Right cardiac atrium (tissue), 5 donors: ENCODE results near the gene PFKL. TPM values are rescaled to one million over a fixed set of nuclear protein-coding genes. Genes with fewer than 3 reads are reported as not detected.
"Not testable (repeated sequence)": the region's sequence is repeated elsewhere in the genome, so short reads cannot be mapped to it uniquely, and the experiment has no call there.

Source experiments
- ATAC-seq, 2 donors: fragments of 200-7000 bp; cut with Tn5 transposase; one replicate each; pipeline versions ENCODE4 v1.8.0 to v1.9.1; 2020; ENCODE audit warnings: moderate library complexity in 2 of 2, mild to moderate bottlenecking in 1 of 2
- DNase-seq, 3 donors: peaks; one replicate each; pipeline ENCODE4 v3.0.0-alpha.2; 2020
- H3K27ac ChIP-seq: one replicate; pipeline ENCODE4 v1.5.1; 2013; ENCODE audit warnings: mild to moderate bottlenecking, low read length, control low read depth, moderate library complexity
- H3K27me3 ChIP-seq: one replicate; pipeline ENCODE4 v1.6.1; 2013; ENCODE audit not compliant: control insufficient read depth, insufficient read depth
- H3K4me1 ChIP-seq: one replicate; pipeline ENCODE4 v1.6.1; 2013; ENCODE audit warnings: low read length; ENCODE audit not compliant: control insufficient read depth, insufficient read depth
- H3K4me3 ChIP-seq: one replicate; pipeline ENCODE4 v1.5.1; 2013; ENCODE audit warnings: low read length, control low read depth
- H3K9me3 ChIP-seq: one replicate; pipeline ENCODE4 v1.6.1; 2013; ENCODE audit warnings: low read length; ENCODE audit not compliant: control insufficient read depth
- WGBS: extraction: QIAGEN DNeasy Blood & Tissue Kit; methylation state at CpG from one replicate; pipeline ENCODE4 v1.1.7; 2013; 5-methylcytosine and 5-hydroxymethylcytosine counted together
- intact Hi-C, 4 donors: fragments of 100-400 bp; cut with DNase I; formaldehyde crosslinking; loops; one replicate each; pipeline versions ENCODE4 v1.11.0 to v1.14.0; 2022 to 2023
- polyA plus RNA-seq: library from polyadenylated mRNA; stranded (reverse); fragments of 200-250 nt; gene quantifications from one replicate; pipeline ENCODE4 v1.2.3, GENCODE V29; 2013
- total RNA-seq, 4 donors: library from RNA; stranded (reverse); fragmentation: NEBNext Ultra II Directional; extraction: Animal tissue kit (Norgen Biotek cat#: 25700); gene quantifications; one replicate each; pipeline ENCODE4 v1.2.1, GENCODE V29; 2021
- donor health status: healthy with polysubstance abuse.
- donor health status: DM: no; HTN: yes; CAD: no.
- donor health status: DM: no; HTN: no; CAD: no.
- donor health status: DM: no; HTN: yes; CAD: no; lungs with severe emphysema.
- donor health status: DM: yes; HTN: yes; CAD: no.

The PFKL gene
- total and polyA plus RNA-seq, 5 donors: 42.8 to 54.9 (median 48.2) TPM

DNA sequence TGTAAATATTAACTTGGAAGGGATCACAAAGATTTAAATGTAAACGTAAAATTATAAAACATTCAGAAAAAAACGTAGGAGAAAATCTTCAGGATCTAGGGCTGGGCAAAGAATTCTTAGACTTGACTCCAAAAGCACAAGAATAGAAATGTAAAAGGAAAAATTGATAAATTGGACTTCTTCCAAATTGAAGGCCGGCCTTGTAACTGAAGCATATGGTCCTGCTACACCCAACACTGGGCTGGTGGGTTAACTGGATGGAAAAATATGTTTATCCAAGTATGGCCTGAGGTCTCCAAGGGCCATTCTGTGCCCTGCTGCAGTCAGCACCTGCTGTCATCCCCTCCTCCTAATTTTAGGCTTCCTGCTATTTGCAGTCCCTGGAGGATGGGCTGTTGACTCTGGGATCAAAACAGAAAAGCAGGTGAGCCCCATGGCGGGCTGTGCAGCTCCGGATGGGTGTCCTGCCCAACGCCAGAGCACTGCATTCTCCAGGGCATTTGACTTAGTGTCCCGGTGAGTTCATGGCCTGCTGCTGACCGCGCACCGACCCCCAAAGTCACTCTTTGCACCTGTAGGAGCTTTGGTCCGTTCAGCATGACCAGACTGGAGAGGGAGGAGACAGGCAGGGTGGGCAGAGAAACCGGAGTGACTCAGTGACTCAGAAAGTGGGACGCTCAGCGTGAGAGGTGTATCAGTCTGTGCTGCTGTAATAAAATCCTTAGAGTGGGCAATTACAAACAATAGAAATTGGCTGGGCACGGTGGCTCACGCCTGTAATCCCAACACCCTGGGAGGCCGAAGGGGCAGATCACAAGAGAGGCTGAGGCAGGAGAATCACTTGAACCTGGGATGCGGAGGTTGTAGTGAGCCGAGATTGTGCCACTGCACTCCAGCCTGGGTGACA is 20.2 kb upstream of the PFKL start:
- Histone ChIP-seq H3K27ac (no peak overlapping the region), H3K4me1 (no peaks in the 10 kb centered on the region), H3K4me3 (no peak overlapping the region), H3K9me3 (no peaks in the 10 kb centered on the region), H3K27me3 (no peaks in the 10 kb centered on the region)
- 86% methylated on average over 19 of the region's 19 CpGs for WGBS
- ATAC-seq (no peak), DNase-seq (peak in 2 of 3 donors; percentile 15 to 27)
- intact Hi-C loops: no loop called here

- no peak overlapping the region for H3K4me3 ChIP-seq
- intact Hi-C loops: no loop called here
- ATAC-seq: no peak
- H3K9me3 ChIP-seq: no peaks in the 10 kb centered on the region
- 91% methylated on average over 9 of the region's 9 CpGs for WGBS
- H3K27ac ChIP-seq: no peak overlapping the region
- no peaks in the 10 kb centered on the region for H3K27me3 ChIP-seq
- no peak for DNase-seq
- H3K4me1 ChIP-seq: no peaks in the 10 kb centered on the region
Observed at GRCh38 chr21:44281801-44282200, 18.1 kb upstream of the PFKL start.

- Histone ChIP-seq H3K4me1 (no peaks in the 10 kb centered on the region), H3K27ac (no peak overlapping the region), H3K9me3 (no peaks in the 10 kb centered on the region), H3K4me3 (no peak overlapping the region), H3K27me3 (no peaks in the 10 kb centered on the region)
- intact Hi-C loops: no loop called here
- no peak for ATAC-seq
- peak in 1 of 3 donors; percentile 22 for DNase-seq
- 92% methylated on average over 9 of the region's 9 CpGs for WGBS
Observed at GRCh38 chr21:44282370-44282769, 17.5 kb upstream of the PFKL start.

DNA sequence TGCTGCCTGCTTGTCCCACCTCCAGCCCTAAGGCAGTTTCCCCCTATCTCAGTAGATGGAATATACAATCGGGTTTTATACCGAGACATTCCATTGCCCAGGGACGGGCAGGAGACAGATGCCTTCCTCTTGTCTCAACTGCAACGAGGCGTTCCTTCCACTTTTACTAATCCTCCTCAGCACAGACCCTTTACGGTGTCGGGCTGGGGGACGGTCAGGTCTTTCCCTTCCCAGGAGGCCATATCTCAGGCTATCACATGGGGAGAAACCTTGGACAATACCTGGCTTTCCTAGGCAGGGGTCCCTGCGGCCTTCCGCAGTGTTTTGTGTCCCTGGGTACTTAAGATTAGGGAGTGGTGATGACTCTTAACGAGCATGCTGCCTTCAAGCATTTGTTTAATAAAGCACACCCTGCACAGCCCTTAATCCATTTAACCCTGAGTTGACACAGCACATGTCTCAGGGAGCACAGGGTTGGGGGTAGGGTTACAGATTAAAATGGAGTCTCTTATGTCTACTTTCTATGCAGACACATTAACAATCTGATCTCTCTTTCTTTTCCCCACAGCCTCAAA is 16.6 kb upstream of the PFKL start:
- H3K27ac ChIP-seq, intact Hi-C loops, H3K9me3 ChIP-seq, H3K4me3 ChIP-seq, DNase-seq, ATAC-seq, H3K27me3 ChIP-seq, H3K4me1 ChIP-seq: not testable (repeated sequence)
- 71% methylated on average over 11 of the region's 11 CpGs for WGBS

DNA sequence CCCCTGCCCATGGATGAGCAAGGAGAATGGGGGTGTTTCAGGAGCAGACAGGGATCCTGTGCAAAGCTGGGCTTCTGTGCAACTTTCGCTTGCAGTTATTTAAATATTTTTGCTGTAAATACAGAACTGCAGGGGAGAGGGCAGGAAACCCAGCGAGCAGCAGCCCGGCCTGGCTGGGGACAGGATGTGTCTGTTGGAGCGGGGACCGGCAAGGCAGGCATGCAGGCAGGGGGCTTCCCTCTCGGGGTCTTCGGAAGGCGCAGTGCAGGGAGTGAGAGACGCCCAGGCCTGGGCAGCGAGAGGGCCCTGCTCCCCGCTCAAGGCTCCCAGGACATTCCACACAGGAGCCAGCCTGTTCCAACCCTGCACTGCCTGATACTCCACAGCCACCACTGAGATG is 15.9 kb upstream of the PFKL start:
- no peak overlapping the region for H3K27ac ChIP-seq
- no peak overlapping the region for H3K4me3 ChIP-seq
- intact Hi-C loops: no loop called here
- 66% methylated on average over 11 of the region's 11 CpGs for WGBS
- H3K9me3 ChIP-seq: no peaks in the 10 kb centered on the region
- ATAC-seq (no peak), DNase-seq (peak in 2 of 3 donors; percentile 19 to 29)
- no peaks in the 10 kb centered on the region for H3K27me3 ChIP-seq
- no peaks in the 10 kb centered on the region for H3K4me1 ChIP-seq

DNA sequence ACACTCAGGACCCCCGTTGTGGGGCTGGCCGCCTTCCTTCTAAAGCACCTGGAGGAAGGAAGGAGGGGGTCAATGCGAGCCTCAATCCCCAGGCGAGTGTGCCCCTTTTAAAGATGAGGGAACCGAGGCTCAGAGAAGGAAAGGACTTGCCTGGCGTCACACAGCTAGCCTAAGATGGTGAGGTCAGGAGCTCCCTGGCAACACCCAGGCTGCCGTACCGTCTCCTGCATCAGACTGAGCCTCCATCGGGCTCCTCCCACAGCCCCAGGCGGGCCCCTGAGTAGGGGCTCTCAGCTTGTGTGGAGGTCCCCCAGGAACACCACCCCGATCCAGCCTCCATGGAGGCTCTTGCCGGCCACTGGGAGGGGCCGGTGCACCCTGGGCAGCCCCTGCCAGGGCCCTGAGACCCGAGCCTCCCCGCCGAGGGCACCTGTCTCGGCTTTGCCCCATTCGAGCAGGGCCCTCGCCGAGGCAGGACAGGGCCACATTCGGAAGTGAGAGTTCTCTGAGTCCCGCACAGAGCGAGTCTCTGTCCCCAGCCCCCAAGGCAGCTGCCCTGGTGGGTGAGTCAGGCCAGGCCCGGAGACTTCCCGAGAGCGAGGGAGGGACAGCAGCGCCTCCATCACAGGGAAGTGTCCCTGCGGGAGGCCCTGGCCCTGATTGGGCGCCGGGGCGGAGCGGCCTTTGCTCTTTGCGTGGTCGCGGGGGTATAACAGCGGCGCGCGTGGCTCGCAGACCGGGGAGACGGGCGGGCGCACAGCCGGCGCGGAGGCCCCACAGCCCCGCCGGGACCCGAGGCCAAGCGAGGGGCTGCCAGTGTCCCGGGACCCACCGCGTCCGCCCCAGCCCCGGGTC is 14.5 kb upstream of the PFKL start, which contains the start of gene AIRE:
Gene AIRE, plus strand, starts transcription at position 739 of the 855 bp plus-strand sequence. CDS start 131 bp downstream, outside the sequence.
- intact Hi-C loops: no loop called here
- Histone ChIP-seq H3K9me3 (no peaks in the 10 kb centered on the region), H3K4me3 (peak within 1 kb of the TSS; percentile 8), H3K27ac (no peak within 1 kb of the TSS), H3K27me3 (no peaks in the 10 kb centered on the region), H3K4me1 (no peaks in the 10 kb centered on the region)
- DNase-seq (peak; percentile 38 to 62 (median 53)), ATAC-seq (peak; percentile 5 to 49)
- 32% methylated on average over 56 of the region's 56 CpGs for WGBS

GRCh38 chr21:44286086-44286715 is 13.7 kb upstream of the PFKL start:
- Histone ChIP-seq H3K27me3 (no peaks in the 10 kb centered on the region), H3K9me3 (no peaks in the 10 kb centered on the region), H3K4me3 (no peak overlapping the region), H3K27ac (no peak overlapping the region), H3K4me1 (no peaks in the 10 kb centered on the region)
- peak; percentile 16 to 48 (median 43) for DNase-seq
- intact Hi-C loops: no loop called here
- 60% methylated on average over 21 of the region's 21 CpGs for WGBS
- ATAC-seq: no peak

- intact Hi-C loops: no loop called here
- no peaks in the 10 kb centered on the region for H3K4me1 ChIP-seq
- WGBS: 67% methylated on average over 31 of the region's 31 CpGs
- DNase-seq: peak; percentile 11 to 62 (median 37)
- no peak overlapping the region for H3K27ac ChIP-seq
- ATAC-seq: no peak
- no peaks in the 10 kb centered on the region for H3K9me3 ChIP-seq
- no peaks in the 10 kb centered on the region for H3K27me3 ChIP-seq
- no peak overlapping the region for H3K4me3 ChIP-seq
Observed at GRCh38 chr21:44286716-44287632, 12.9 kb upstream of the PFKL start.

GRCh38 chr21:44288251-44289110 is 11.4 kb upstream of the PFKL start:
- Histone ChIP-seq H3K4me3 (no peak overlapping the region), H3K27ac (no peak overlapping the region), H3K4me1 (no peaks in the 10 kb centered on the region), H3K27me3 (no peaks in the 10 kb centered on the region), H3K9me3 (no peaks in the 10 kb centered on the region)
- ATAC-seq: no peak
- peak; percentile 8 to 52 (median 20) for DNase-seq
- 88% methylated on average over 23 of the region's 23 CpGs for WGBS
- intact Hi-C loops: no loop called here
